GM10248 (cell line): ENCODE data around the gene ALDH3B2.
A peak's percentile ranks its signal among the peaks of the same experiment; 100 is the strongest.
"Not testable (repeated sequence)": the region's sequence is repeated elsewhere in the genome, so short reads cannot be mapped to it uniquely, and the experiment has no call there.

Experiments
- CTCF ChIA-PET: fragments of 300-600 bp; sonication (Branson Sonifier 250); formaldehyde crosslinking; extraction: SDS; loops from one replicate; lab custom pipeline; 2021; ENCODE audit warnings: antibody characterized with exemption; lab: Yijun Ruan, JAX
- POLR2A ChIA-PET: fragments of 350-650 bp; sonication (Branson Sonifier 250); formaldehyde crosslinking; extraction: SDS; loops from one replicate; lab custom pipeline; 2020; ENCODE audit warnings: antibody characterized with exemption; lab: Yijun Ruan, JAX
- DNase-seq: peaks from one replicate; pipeline ENCODE4 v3.0.0; 2012; ENCODE audit errors: extremely low spot score
- TF ChIP-seq, protein P1 (sequence below): IDR thresholded peaks from 2 replicates; pipeline ENCODE4 v1.5.1; 2012; ENCODE audit warnings: mild to moderate bottlenecking, low read depth; ENCODE audit errors: extremely low read depth, missing control alignments, control extremely low read depth

The ALDH3B2 gene

DNA sequence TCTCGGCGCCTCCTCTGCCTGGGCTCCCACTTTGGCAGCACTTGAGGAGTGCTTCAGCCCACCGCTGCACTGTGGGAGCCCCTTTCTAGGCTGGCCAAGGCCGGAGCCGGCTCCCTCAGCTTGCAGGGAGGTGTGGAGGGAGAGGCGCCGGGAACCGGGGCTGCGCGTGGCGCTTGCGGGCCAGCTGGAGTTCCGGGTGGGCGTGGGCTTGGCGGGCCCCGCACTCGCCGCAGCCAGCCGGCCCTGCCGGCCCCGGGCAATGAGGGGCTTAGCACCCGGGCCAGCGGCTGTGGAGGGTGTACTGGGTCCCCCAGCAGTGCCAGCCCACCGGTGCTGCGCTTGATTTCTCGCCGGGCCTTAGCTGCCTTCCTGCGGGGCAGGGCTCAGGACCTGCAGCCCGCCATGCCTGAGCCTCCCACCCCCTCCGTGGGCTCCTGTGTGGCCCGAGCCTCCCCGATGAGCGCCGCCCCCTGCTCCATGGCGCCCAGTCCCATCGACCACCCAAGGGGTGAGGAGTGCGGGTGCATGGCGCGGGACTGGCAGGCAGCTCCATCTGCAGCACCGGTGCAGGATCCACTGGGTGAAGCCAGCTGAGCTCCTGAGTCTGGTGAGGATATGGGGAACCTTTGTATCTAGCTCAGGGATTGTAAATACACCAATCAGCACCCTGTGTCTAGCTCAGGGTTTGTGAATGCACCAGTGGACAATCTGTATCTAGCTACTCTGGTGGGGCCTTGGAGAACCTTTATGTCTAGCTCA, 55.3 kb downstream of the ALDH3B2 start:
- CTCF ChIA-PET: interaction anchor here (0.6 to 2.4 kb wide), 2 partner anchors 10 to 34 kb away, joined by 3 to 26 read pairs; partner anchors contain the start of gene NUDT8
- DNase-seq, POLR2A ChIA-PET: not testable (repeated sequence)

DNA sequence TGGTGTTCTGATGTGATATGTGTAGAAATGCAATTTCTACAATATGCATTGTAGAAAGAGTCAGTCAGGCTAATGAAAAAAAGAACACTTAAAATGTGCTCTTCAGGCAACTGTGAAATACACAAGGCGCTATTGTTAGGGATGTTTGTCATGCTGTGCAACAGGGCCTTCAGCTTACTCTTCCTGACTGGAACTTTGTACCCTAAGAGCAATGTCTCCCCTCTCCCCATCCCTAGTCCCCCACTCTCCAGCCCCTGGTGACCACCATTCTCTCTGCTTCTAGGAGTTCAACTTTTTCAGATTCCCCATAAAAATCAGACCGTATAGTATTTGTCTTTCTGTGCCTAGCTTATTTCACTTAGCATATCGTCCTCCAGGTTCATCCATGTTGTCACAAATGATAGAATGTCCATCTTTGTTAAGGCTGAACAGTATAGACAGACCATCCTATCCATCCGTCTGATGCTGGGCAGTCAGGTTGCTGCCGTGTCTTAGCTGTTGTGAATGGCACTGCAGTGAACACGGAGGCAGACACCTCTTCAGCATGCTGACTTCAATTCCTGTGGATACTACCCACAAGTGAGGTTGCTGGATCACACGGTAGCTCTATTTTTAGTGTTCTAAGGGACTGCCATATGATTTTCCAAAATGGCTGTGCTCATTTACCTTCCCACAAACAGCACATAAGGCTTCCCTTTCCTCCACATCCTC, 57.0 kb downstream of the ALDH3B2 start:
- ChIA-PET CTCF (interaction anchor here (1.5 to 3.3 kb wide), 2 partner anchors 9 to 11 kb away, joined by 6 to 26 read pairs; partner anchors contain the start of gene NUDT8), POLR2A (no interaction called here)
- DNase-seq: no peak
- TF ChIP-seq, protein P1, sequence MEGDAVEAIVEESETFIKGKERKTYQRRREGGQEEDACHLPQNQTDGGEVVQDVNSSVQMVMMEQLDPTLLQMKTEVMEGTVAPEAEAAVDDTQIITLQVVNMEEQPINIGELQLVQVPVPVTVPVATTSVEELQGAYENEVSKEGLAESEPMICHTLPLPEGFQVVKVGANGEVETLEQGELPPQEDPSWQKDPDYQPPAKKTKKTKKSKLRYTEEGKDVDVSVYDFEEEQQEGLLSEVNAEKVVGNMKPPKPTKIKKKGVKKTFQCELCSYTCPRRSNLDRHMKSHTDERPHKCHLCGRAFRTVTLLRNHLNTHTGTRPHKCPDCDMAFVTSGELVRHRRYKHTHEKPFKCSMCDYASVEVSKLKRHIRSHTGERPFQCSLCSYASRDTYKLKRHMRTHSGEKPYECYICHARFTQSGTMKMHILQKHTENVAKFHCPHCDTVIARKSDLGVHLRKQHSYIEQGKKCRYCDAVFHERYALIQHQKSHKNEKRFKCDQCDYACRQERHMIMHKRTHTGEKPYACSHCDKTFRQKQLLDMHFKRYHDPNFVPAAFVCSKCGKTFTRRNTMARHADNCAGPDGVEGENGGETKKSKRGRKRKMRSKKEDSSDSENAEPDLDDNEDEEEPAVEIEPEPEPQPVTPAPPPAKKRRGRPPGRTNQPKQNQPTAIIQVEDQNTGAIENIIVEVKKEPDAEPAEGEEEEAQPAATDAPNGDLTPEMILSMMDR: no peak

DNA sequence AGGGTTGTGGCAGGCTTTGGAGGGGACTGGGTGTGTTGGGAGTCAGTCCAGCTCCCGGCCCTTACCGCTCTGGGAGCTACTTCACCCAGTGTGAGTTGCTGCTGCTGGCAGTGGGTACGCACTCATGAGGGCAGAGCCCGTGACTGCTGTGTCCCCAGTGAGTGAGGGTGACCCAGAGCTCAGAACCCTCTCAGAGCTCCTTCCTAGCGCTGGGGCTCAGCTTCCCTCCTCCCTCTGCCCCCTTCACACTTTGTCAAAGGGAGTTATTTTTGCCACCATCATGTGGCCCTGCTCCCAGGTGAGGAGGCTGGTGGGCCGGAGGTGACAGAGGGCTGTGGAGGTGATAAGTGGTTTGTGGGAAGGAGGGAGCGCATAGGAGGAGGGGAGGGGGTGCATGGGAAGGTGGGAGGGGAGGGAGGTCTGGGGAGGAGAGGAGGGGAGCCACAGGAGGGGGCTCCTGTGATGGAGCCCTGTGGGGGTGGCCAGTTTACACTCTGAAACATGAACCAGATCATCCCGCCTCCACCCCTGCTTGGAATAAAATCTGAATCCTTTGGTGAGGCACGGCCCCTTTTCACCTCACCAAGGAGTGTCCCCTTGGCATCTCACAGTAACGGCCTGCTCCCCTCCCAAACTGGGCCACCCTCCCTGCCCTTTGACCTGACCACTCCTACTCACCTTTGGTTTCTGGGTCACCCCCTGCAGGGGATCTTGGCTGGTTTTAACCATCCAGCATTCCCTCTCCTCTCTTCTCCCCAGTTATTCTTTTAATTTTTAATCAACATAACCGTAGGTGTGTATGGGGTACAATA, 57.8 kb downstream of the ALDH3B2 start:
- CTCF ChIA-PET: interaction anchor here (1.0 to 3.3 kb wide), 5 partner anchors 10 to 42 kb away, joined by 3 to 26 read pairs (median 5); partner anchors contain the start of genes NUDT8 and TBX10
- DNase-seq: no peak
- TF ChIP-seq, protein P1: no peak
- POLR2A ChIA-PET: interaction anchor here (0.7 kb wide), 1 partner anchor 23 kb away, joined by 3 read pairs; no protein-coding TSS in a partner anchor

DNA sequence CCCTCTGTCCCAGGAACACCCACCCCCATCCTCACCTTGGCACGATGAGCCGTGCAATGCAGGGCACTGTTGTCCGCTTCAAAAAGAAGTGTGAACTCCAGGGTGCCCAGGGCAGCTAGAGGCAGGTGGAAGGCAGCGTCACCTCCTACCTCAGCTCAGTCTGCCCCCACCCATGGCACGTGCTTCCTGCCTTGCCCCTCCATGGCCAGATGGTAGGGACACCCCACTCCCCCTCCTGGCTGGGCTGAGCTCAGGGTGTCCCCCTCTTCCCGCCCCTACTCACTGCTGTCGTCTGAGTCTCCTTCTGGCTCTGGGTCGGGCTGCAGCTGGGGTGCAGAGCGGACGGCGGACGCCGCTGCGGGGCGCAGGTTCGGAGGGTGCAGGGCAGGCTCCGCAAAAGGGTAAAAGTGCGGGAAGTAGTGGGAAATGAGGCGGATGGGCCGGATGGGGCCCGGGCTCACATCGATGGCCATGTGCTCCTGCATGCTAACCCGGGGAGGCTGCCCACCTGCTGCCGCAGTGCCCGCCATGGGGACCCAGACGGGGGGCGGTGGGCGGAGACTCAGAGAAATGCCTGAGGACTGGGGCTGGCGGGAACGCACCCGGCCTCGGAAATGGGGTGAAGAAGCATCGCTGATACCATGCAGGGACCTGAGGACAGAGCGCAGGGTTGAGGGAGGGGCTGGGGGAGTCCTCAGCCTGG, 58.5 kb downstream of the ALDH3B2 start:
- TF ChIP-seq, protein P1: no peak
- ChIA-PET CTCF (interaction anchor here (1.0 to 3.3 kb wide), 5 partner anchors 13 to 215 kb away, joined by 3 to 26 read pairs (median 5); partner anchors contain the start of genes NUDT8, PPP1CA and TBX10), POLR2A (interaction anchor here (0.7 kb wide), 1 partner anchor 22 kb away, joined by 3 read pairs; no protein-coding TSS in a partner anchor)
- no peak for DNase-seq

DNA sequence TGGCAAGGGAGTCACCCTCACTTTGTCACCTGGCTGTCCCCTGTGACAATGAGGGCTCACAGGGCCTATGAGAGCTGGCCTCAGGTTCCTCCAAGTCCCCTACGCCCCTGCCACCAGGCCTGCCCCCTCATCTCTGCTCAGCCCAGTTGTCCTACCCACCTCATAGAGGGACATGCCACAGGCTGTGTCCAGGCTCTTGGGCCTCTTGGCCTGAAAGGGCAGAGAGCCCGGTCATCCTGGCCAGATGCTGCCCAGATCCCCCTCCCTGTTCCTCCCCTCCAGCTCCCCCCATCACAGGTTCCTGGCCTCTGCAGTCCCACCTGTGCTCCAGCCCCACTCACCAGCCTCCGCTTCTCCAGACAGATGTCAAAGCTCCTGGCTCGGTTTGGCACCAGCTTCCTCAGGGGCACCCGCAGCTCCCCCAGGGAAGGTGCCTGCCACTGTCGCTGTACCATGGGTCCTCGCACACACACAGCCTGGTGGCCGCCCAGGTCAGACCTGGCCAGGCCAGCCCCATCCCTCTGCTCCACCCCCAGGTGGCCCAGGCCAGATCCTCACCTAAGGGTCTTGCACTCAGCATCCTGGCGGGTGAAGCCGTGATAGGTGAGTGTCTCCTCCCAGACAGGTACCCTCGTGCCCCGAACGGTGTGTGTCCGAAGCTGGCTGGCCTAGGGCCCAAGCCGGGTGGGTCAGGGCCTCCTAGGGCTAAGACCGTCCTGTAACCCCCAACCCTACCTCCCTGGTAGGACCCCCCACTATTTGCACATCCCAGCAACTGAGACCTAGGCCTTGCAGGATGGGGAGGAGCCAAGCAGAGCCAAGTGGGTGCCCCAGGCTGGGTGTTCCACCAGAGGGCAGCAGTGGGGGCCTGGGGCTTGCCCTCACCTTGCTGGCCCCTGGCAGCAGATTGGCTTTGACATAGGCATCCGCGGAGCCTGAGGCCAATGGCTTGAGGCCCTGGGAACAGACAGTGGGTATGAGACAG, 59.4 kb downstream of the ALDH3B2 start:
- TF ChIP-seq, protein P1: peak; percentile 48
- CTCF ChIA-PET: interaction anchor here (0.7 to 3.5 kb wide), 24 partner anchors 8 to 292 kb away, joined by 3 to 64 read pairs (median 4); partner anchors contain the start of genes GSTP1, NUDT8, POLD4 and PPP1CA
- peak; percentile 56 for DNase-seq
- POLR2A ChIA-PET: interaction anchor here (1.4 kb wide), 1 partner anchor 15 kb away, joined by 6 read pairs; the partner anchor contains the start of gene NUDT8
